ENCODE results near the gene SCYL2.
"Not testable (repeated sequence)": the region's sequence is repeated elsewhere in the genome, so short reads cannot be mapped to it uniquely, and the experiment has no call there.

The SCYL2 gene

DNA sequence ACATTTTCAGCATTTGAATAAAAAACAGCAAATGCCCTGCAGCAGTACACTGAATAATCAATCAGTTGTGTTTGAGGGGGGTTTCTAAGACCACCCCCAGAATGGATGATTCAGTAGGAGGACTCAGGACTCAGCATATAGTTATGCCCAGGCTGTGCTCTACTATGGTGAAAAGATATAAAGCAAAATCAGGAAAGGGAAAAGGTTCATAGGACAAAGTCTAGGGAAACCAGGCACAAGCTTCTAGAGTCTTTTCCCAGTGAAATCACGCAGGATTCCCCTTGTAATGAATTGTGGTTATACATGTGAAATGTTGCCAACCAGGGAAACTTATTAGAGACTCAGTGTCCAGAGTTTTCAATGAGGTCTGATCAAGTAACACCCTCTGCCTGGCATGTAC, 64.9 kb downstream of the SCYL2 start:
- DNase-seq: no peak

DNA sequence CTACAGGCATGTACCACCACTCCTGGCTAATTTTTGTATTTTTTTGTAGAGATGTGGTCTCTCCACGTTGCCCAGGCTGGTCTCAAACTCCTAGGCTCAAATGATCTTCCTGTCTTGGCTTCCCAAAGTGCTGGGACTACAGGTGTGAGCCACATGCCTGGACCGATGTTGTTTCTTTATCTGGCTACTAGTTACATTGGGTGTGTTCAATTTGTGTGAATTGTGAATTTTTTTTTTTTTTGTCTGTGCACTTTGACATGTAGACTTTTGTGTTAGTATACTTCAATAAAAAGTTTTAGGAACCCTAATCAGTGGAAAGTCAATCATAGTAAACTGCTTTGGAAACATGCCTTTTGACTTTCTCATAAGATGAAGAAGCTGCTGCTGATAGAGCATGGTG, 65.9 kb downstream of the SCYL2 start:
- DNase-seq: no peak

DNA sequence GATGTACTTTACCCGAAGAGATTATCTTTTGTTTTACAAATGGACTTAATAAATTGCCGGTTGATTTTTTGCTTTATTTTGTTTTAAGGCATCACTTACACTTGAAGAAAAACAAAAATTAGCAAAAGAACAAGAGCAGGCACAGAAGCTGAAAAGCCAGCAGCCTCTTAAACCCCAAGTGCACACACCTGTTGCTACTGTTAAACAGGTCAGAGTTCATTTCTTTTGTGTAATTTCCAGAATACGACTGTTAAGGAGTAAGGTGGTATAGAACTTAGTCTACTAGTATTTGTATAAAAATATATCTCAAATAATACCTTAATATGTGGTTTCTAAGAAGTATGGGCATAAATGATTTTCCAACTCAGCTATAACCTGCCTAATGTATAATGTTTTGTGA, 70.3 kb downstream of the SCYL2 start:
- no peak for DNase-seq

DNA sequence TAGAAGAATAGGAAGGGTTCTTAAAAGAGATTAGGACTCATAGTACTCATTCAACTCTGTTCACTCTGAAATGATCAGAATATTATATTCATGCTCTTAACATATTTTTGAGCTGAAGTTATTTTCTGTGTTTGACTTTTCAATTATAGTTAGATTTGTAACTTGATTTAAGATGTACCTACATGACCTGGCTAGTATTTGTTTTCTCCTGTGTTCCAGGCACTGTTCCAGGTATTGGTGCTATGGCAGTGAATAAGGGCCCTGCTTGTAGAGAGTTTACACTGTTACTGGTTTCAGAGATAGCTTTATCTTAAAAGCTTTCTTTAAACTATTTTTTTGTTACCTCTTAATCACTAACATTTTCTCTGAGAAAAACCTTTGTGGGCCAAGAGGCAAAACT, 70.8 kb downstream of the SCYL2 start:
- no peak for DNase-seq

GRCh38 chr12:100339071-100339470, 72.1 kb downstream of the SCYL2 start:
- DNase-seq: no peak

DNA sequence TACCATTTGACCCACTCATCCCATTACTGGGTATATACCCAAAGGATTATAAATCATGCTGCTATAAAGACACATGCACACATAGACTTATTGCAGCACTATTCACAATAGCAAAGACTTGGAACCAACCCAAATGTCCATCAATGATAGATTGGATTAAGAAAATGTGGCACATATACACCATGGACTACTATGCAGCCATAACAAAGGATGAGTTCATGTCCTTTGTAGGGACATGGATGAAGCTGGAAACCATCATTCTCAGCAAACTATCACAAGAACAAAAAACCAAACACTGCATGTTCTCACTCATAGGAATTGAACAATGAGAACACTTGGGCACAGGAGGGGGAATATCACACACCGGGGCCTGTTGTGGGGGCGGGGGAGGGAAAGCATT, 75.9 kb downstream of the SCYL2 start:
- DNase-seq: not testable (repeated sequence)

- DNase-seq: not testable (repeated sequence)
These were observed 77.4 kb downstream of the SCYL2 start for GRCh38 chr12:100344351-100344750.

DNA sequence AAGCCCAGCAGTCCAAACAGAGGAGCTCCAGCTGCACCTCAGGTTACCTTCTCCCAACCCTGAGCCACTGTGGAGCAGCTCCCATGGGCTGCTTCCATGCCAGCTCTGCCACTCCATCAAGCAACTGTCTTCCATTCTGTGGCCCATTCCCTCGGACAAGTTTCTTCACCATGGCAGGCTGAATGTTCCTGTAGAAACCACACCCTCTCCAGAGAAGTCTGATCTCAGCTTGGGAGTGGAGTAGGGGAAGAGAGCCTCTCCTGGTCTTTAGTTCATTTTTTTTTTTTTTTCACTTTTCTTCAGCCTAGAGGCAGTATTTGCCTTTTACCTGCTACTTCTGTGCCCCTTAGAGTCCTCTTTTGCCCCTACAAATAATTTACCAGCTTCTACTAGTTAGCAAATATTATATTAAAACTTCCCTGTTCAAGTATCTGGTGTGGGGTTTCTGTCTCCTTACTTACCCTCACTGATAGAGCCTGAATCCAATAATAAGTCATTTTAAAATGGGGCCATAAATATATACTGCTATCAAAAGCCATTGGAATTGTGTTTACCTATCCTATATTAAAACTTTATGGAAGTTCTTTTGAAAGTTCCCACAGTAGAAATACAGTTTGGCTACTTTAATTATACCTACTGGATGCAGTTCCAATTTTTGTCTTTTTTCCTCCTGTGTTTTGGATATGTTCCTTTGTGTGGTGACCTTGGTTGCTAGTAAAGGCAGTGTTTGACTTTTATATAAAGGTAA, 78.2 kb downstream of the SCYL2 start:
- DNase-seq: no peak

GRCh38 chr12:100346660-100347059, 79.7 kb downstream of the SCYL2 start:
- DNase-seq: no peak

GRCh38 chr12:100348657-100349454, 81.9 kb downstream of the SCYL2 start:
- DNase-seq: no peak

- no peak for DNase-seq
These were observed 89.8 kb downstream of the SCYL2 start, which contains the start of gene SLC17A8 for GRCh38 chr12:100356644-100357223. SLC17A8 (plus strand) TSS chr12:100357074; CDS start chr12:100357392, 318 bp downstream.

- no peak for DNase-seq
These were observed 92.3 kb downstream of the SCYL2 start for GRCh38 chr12:100359248-100359647.

DNA sequence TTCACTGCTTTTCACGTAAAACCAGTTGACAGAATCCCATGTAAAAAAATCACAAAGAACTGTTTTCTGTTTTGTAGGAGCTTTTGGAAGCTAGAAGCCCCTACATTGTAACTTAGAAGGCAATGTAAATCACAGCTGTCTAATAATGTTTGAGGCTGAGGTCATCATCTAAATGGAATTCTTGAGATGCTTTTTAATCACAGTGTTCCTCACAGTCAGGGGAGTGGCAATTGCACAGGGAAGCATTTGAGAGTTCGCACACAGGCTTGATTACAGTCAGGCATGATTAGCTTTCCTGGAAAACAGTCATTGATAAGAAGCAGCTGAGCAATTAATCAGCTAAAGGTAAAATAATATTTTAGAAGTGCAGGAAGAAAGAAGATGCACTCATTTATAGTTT, 92.8 kb downstream of the SCYL2 start:
- no peak for DNase-seq

GRCh38 chr12:100360450-100360849, 93.5 kb downstream of the SCYL2 start:
- DNase-seq: no peak

DNA sequence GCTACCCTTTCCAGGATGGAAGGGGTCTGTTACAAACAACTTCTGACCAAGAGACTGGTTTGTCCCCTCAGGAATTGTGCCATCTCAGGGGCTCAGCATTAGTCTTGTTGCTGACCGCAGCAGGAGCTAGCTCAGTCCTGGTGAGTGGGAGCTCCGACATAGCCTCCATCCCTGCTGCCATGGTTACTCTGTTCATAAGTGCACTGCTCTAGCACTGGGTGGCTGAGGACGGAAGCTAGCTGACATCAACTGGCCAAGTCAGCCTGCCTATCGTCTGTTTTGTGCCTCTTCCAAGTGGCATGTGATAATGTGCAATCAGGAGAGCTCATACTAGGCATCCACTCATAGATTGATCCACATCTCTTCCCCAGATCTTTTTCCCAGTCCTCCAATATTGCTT, 97.3 kb downstream of the SCYL2 start:
- DNase-seq: no peak

GRCh38 chr12:100365411-100365810, 98.4 kb downstream of the SCYL2 start:
- DNase-seq: no peak

- DNase-seq: no peak
These were observed 101.1 kb downstream of the SCYL2 start for GRCh38 chr12:100368066-100368465.

- no peak for DNase-seq
These were observed 104.2 kb downstream of the SCYL2 start for GRCh38 chr12:100371146-100371545.

- no peak for DNase-seq
These were observed 106.1 kb downstream of the SCYL2 start for GRCh38 chr12:100372853-100373640.

DNA sequence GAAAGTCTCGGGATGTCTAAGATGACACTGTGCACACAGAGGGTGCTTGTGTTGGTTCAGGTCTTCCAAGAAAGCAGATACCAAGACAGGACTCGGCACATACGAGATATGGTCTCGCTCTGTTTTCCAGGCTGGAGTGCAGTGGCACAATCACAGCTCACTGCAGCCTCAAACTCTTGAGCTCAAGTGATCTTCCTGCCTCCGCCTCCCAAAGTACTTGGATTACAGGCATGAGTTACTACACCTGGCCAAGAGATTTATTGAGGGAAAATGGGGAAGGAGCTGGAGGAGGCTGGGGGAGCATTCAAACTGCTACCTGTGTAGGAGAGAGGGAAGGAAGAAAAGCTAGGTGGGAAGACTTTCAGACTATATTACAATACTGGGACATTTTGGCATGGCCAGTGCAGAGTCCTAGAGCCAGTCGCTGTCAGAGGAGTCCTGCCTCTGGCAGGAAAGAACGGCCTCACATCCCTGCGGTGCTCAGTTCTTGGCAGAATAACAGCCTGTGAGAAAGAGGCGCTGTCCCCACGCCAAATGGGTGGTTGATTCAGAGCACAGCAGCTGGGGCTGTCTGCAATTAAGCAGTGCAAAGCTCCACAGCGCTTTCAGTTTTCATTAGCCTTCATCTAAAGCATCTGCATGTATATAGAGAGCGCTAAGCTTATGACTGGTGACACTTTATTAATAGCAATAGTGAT, 108.2 kb downstream of the SCYL2 start:
- no peak for DNase-seq

DNA sequence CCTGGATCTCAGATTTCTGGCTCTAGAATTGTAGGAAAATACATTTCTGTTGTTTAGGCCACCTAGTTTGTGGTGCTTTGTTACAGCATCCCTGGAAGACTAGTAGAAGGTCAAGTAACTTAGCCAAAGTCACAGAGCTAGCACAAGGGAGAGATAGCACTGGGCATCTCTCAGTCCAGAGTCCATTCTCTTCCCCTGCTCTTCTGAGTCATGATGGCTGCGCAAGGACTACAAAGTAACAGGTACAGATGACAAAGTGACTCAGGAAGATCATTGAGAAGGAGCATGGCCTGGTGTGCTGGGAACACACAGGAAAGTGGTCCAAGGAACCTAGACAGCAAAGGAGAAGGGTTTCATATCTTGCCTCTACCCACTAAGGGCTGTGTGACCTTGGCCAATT, 109.2 kb downstream of the SCYL2 start:
- no peak for DNase-seq

GRCh38 chr12:100381379-100381778, 114.4 kb downstream of the SCYL2 start:
- DNase-seq: no peak

All from CD4-positive, alpha-beta T cell treated with Interleukin-4 for 1 hour (primary cell).